ENCODE measurements around the gene AAMDC. TPM values are rescaled to one million over a fixed set of nuclear protein-coding genes. Genes with fewer than 3 reads are reported as not detected.
"Not testable (repeated sequence)": the region's sequence is repeated elsewhere in the genome, so short reads cannot be mapped to it uniquely, and the experiment has no call there.

The AAMDC gene
- total RNA-seq, 4 donors from 2014 or later = 55.2 to 117 (median 74.0) TPM

DNA sequence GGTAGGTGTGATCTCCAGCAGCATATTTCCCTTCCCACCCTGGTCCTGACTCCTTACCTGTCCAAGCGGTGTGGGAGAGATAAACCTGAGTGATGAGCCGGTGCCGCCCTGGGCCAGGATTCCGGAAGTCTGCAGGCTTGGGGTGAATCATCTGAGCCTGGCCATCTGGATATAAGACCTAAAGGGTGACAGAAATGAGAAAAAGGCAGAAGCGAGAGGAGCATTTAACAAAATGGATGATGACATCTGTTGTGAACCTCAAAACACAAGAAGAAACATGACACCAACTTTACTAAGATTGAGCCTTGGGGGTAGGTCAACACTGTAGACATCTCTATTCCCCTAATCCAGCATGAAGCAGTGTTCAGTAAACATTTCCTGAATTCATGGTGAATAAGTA lies 62.8 kb downstream of the AAMDC start:
- 94% methylated on average over 3 of the region's 5 CpGs; no CpG with 5 or more reads in 1 of the 2 donors for WGBS, 2 donors (ENCODE audit: low coverage in 1 of 2)
- peaks cover 0 to 8% (median 2%) of the 10 kb centered on the region in 3 donors for H3K4me1 ChIP-seq
- TF ChIP-seq POLR2A (IDR thresholded peaks at IDR 0.05) (no peak), POLR2AphosphoS5 (IDR thresholded peaks at IDR 0.05) (no peak), EP300 (IDR thresholded peaks at IDR 0.05) (no peak)
- TF ChIP-seq, protein P1, sequence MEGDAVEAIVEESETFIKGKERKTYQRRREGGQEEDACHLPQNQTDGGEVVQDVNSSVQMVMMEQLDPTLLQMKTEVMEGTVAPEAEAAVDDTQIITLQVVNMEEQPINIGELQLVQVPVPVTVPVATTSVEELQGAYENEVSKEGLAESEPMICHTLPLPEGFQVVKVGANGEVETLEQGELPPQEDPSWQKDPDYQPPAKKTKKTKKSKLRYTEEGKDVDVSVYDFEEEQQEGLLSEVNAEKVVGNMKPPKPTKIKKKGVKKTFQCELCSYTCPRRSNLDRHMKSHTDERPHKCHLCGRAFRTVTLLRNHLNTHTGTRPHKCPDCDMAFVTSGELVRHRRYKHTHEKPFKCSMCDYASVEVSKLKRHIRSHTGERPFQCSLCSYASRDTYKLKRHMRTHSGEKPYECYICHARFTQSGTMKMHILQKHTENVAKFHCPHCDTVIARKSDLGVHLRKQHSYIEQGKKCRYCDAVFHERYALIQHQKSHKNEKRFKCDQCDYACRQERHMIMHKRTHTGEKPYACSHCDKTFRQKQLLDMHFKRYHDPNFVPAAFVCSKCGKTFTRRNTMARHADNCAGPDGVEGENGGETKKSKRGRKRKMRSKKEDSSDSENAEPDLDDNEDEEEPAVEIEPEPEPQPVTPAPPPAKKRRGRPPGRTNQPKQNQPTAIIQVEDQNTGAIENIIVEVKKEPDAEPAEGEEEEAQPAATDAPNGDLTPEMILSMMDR (IDR thresholded peaks at IDR 0.05) = no peak
- H3K4me3 ChIP-seq = no peak overlapping the region
- no peak overlapping the region for H3K27ac ChIP-seq
- H3K27me3 ChIP-seq = no peaks in the 10 kb centered on the region
- no peak for ATAC-seq
- H3K36me3 ChIP-seq = peaks cover 0 to 76% of the 10 kb centered on the region in 2 donors
- no peaks in the 10 kb centered on the region for H3K9me3 ChIP-seq

DNA sequence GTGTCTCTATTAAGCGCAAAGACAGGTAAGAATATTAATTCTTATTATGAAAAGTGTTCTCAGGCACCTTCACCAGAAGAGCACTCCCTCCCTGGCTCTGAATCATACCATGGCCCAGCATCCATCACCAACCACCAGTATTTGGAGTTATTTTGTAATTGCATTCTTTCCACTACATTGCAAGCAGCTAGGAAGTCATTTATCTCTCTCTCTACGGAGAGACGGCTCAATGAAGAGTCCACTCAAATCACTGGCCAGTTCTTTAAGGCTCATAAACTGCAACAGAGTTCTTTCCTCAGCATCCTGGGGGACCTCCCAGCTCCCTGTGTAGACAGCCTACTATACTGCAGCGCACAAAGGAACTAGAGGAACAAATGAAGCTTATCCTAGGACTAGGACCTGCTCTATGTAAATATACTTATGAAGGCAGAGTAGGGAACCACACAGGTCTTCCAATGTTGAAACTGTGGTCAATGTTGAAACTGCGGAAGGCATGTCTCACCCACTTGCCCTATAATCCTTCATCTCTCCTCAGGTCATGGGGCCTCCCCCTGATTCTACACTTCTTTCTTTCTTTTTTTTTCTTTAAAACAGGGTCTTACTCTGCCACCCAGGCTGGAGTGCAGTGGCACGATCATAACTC lies 63.4 kb downstream of the AAMDC start:
- H3K4me1 ChIP-seq = peaks cover 0 to 3% (median 0%) of the 10 kb centered on the region in 3 donors
- H3K9me3 ChIP-seq = no peaks in the 10 kb centered on the region
- 65 to 71% methylated on average over 5 to 6 of the region's 6 CpGs for WGBS, 2 donors (ENCODE audit: low coverage in 1 of 2)
- H3K4me3 ChIP-seq = no peak overlapping the region
- no peaks in the 10 kb centered on the region for H3K27me3 ChIP-seq
- TF ChIP-seq EP300 (IDR thresholded peaks at IDR 0.05) (no peak), POLR2A (IDR thresholded peaks at IDR 0.05) (no peak), POLR2AphosphoS5 (IDR thresholded peaks at IDR 0.05) (no peak)
- TF ChIP-seq, protein P1 (IDR thresholded peaks at IDR 0.05) = no peak
- ATAC-seq = no peak
- no peak overlapping the region for H3K27ac ChIP-seq
- peaks cover 0 to 74% of the 10 kb centered on the region in 2 donors for H3K36me3 ChIP-seq

DNA sequence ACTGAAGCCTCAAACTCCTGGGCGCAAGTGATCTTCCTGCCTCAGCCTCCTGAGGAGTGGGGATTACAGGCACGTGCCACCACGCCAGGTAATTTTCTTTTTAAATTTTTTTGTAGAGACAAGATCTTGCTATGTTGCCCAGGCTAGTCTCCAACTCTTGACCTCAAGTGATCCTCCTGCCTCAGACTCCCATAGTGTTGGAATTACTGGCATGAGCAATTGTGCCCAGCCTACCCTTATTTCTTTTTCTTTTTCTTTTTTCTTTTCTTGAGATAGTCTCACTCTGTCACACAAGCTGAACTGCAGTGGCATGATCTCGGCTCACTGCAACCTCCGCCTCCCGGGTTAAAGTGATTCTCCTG lies 63.9 kb downstream of the AAMDC start:
- Histone ChIP-seq H3K27ac (no peak overlapping the region), H3K4me1 (no peaks in the 10 kb centered on the region), H3K9me3 (no peaks in the 10 kb centered on the region), H3K4me3 (no peak overlapping the region), H3K27me3 (no peaks in the 10 kb centered on the region), H3K36me3 (peaks cover 0 to 74% of the 10 kb centered on the region in 2 donors)
- ATAC-seq = no peak
- TF ChIP-seq POLR2A (IDR thresholded peaks at IDR 0.05) = no peak
- no peak for TF ChIP-seq POLR2AphosphoS5 (IDR thresholded peaks at IDR 0.05)
- TF ChIP-seq, protein P1 (IDR thresholded peaks at IDR 0.05) = no peak
- no peak for TF ChIP-seq EP300 (IDR thresholded peaks at IDR 0.05)
- 93 to 96% methylated on average over 5 to 6 of the region's 6 CpGs for WGBS, 2 donors (ENCODE audit: low coverage in 1 of 2)

DNA sequence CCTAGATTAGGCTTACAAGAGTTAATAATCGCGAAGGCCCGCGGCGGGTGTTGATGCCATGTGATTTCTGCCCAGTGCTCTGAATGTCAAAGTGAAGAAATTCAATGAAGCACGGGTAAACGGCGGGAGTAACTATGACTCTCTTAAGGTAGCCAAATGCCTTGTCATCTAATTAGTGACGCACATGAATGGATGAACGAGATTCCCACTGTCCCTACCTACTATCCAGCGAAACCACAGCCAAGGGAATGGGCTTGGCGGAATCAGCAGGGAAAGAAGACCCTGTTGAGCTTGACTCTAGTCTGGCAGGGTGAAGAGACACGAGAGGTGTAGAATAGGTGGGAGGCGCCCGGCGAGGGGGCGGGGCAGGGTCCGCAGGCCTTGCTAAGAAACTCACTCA lies 65.5 kb downstream of the AAMDC start:
- no peak overlapping the region for H3K27ac ChIP-seq
- no peaks in the 10 kb centered on the region for H3K9me3 ChIP-seq
- H3K36me3 ChIP-seq = peaks cover 0 to 73% of the 10 kb centered on the region in 2 donors
- no peaks in the 10 kb centered on the region for H3K4me1 ChIP-seq
- TF ChIP-seq POLR2A (IDR thresholded peaks at IDR 0.05) = no peak
- TF ChIP-seq, protein P1 (IDR thresholded peaks at IDR 0.05) = no peak
- no peak for TF ChIP-seq EP300 (IDR thresholded peaks at IDR 0.05)
- TF ChIP-seq POLR2AphosphoS5 (IDR thresholded peaks at IDR 0.05) = no peak
- H3K4me3 ChIP-seq = no peak overlapping the region
- H3K27me3 ChIP-seq = no peaks in the 10 kb centered on the region
- WGBS, 2 donors (ENCODE audit: low coverage in 1 of 2) = 79 to 88% methylated on average over 7 to 14 of the region's 18 CpGs
- ATAC-seq = no peak

DNA sequence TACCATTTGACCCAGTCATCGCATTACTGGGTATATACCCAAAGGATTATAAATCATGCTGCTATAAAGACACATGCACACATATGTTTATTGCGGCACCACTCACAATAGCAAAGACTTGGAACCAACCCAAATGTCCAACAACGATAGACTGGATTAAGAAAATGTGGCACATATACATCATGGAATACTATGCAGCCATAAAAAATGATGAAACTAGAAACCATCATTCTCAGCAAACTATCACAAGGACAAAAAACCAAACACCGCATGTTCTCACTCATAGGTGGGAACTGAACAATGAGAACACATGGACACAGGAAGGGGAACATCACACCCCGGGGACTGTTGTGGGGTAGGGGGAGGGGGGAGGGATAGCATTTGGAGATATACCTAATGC lies 68.1 kb downstream of the AAMDC start:
- WGBS, 2 donors (ENCODE audit: low coverage in 1 of 2) = 92 to 100% methylated on average over 2 of the region's 5 CpGs
- not testable (repeated sequence) for H3K27me3 ChIP-seq, H3K9me3 ChIP-seq, H3K4me3 ChIP-seq, H3K4me1 ChIP-seq, H3K27ac ChIP-seq, ATAC-seq
- peaks cover 0 to 72% of the 10 kb centered on the region in 2 donors for H3K36me3 ChIP-seq

DNA sequence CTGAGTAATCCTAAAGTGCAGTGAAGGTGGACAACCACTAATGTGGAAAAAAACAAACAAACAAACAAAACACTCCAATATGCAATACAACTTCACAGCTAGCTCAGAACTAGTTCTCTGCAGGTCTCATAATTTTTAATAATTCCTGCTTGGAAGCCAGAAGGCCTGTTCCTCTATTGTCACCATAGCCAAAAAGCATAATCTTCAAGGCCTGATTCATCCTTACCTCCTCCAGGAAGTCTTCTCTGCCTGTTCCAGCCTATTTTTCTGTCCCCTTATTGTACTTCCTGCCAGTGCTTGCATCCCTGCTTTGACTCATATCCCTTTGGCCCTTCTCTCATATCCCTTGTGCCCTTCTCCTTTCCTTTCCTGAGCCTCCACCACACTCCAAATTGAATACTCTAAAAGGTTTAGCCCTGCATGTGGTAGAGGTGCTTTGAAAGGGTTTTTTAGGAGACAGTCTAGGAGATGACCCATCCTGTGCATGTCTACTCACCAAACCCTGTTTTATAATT lies 69.2 kb downstream of the AAMDC start:
- H3K27ac ChIP-seq, H3K27me3 ChIP-seq, H3K9me3 ChIP-seq, H3K4me1 ChIP-seq, ATAC-seq, H3K4me3 ChIP-seq: not testable (repeated sequence)
- H3K36me3 ChIP-seq = peaks cover 0 to 66% of the 10 kb centered on the region in 2 donors

DNA sequence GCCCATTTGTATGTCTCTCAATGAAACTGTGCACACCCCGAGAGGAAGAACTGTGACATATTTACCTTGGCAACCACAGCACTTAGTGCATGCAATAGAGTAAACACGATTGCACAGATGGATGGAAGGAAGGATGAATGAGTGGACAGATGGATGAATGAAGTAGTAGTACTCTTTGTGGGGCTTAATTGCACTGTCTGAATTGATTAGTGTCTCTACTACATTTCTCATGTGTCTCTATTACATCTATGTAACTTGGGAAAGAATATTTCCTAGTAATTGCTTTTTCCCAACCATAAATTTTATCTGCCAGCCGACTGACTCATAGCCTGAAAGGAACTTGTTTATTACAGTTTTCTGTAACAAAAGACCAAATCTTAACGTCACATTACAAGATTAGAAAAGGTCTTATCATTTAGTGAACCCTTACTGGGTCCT lies 69.7 kb downstream of the AAMDC start:
- not testable (repeated sequence) for ATAC-seq, H3K4me1 ChIP-seq, H3K27me3 ChIP-seq, H3K27ac ChIP-seq, H3K9me3 ChIP-seq, H3K4me3 ChIP-seq
- peaks cover 0 to 61% of the 10 kb centered on the region in 2 donors for H3K36me3 ChIP-seq
- WGBS, 2 donors (ENCODE audit: low coverage in 1 of 2) = 27 to 63% methylated on average over 3 to 4 of the region's 4 CpGs

DNA sequence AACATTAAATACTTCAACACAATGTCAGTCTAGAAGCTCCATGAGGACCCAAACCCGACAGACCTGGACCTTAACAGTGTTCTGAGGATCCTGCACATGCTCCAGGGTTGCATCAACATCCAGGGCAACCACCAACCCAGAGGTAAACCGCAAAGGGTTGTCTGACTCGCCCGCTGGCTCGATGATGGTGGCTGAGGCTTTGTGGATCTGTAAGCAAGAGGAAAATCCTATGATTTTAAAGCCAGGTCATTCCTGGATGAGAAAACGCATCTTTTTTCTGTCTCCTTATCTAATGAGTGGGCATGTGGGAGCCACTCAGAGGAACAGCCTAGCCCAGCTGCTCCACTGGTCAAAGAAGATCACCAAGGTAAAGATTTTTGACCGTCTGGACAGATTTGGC lies 70.3 kb downstream of the AAMDC start:
- not testable (repeated sequence) for H3K27me3 ChIP-seq, ATAC-seq, H3K4me3 ChIP-seq, H3K9me3 ChIP-seq, H3K27ac ChIP-seq
- H3K36me3 ChIP-seq = peaks cover 0 to 55% of the 10 kb centered on the region in 2 donors
- WGBS, 2 donors (ENCODE audit: low coverage in 1 of 2) = 100% methylated on average over 1 of the region's 7 CpGs; no CpG with 5 or more reads in 1 of the 2 donors
- peaks cover 0 to 12% (median 0%) of the 10 kb centered on the region in 3 donors for H3K4me1 ChIP-seq

DNA sequence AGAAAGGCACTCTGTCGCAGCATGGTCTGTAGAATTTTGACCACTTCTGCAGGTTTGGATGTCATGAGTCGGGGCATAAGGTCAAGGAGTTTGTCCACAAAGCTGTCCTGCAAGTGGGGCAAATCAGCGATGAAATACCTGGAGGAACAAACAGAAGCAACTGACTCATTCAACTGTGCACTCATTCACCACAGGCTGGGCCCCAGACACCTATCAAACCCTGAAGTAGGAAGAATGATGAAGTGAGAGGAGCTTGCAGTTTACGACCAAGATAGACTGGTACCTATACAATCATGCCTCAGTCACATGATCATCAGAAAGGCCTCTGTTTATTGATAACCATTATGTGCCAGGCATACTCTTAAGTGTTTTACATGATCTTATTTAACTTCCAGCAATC lies 70.8 kb downstream of the AAMDC start:
- ATAC-seq, H3K4me3 ChIP-seq, H3K27me3 ChIP-seq, H3K27ac ChIP-seq, H3K9me3 ChIP-seq: not testable (repeated sequence)
- H3K4me1 ChIP-seq = peaks cover 0 to 13% (median 0%) of the 10 kb centered on the region in 3 donors
- WGBS, 2 donors (ENCODE audit: low coverage in 1 of 2) = 90 to 100% methylated on average over 1 of the region's 4 CpGs
- H3K36me3 ChIP-seq = peaks cover 0 to 50% of the 10 kb centered on the region in 2 donors
